HEK293 (cell line): ENCODE results near the gene SBK2.

ENCODE experiments used
- CTCF ChIA-PET: fragments of 350-600 bp; formaldehyde crosslinking; extraction: SDS; loops from one replicate; lab custom pipeline; 2021; ENCODE audit warnings: antibody characterized with exemption; lab: Yijun Ruan, JAX
- POLR2A ChIA-PET: fragments of 300-600 bp; formaldehyde crosslinking; extraction: SDS; loops from one replicate; lab custom pipeline; 2020; ENCODE audit warnings: antibody characterized with exemption, inconsistent platforms; lab: Yijun Ruan, JAX
- H3K27ac ChIP-seq: fragments of 200-500 bp; sonication (Bioruptor generic); 2 replicates; pipeline ENCODE4 v1.5.1; 2014; ENCODE audit warnings: low read depth, low read length, control low read depth, inconsistent platforms; ENCODE audit errors: extremely low read depth
- H3K36me3 ChIP-seq, 2 experiments: fragments of 200-500 bp in 1 of 2; sonication (Bioruptor generic) in 1 of 2; 1 replicate in 1 of 2; 2 replicates in 1 of 2; pipeline ENCODE4 v1.5.1; 2014 to 2017; ENCODE audit warnings: inconsistent platforms in 2 of 2, low read length in 2 of 2; ENCODE audit not compliant: control insufficient read depth in 2 of 2, insufficient read depth in 1 of 2
- H3K4me1 ChIP-seq: fragments of 200-500 bp; sonication (Bioruptor generic); 2 replicates; pipeline ENCODE4 v1.5.1; 2014; ENCODE audit warnings: mild to moderate bottlenecking, low read length, inconsistent platforms; ENCODE audit not compliant: control insufficient read depth, insufficient read depth
- H3K4me3 ChIP-seq: 2 replicates; pipeline ENCODE4 v1.5.1; 2011; ENCODE audit warnings: low read depth, mild to moderate bottlenecking, control low read depth, low read length, moderate library complexity
- H3K9me3 ChIP-seq: fragments of 200-500 bp; sonication (Bioruptor generic); 2 replicates; pipeline ENCODE4 v1.5.1; 2014; ENCODE audit warnings: low read depth, low read length, inconsistent platforms; ENCODE audit not compliant: control insufficient read depth, insufficient read depth
- ATF2 ChIP-seq: fragments of 450-650 bp; formaldehyde crosslinking; IDR thresholded peaks from 2 replicates; pipeline ENCODE4 v1.5.1; 2016; ENCODE audit warnings: missing biosample characterization, missing genetic modification characterization, low read depth
- BCL6B ChIP-seq: fragments of 450-650 bp; formaldehyde crosslinking; IDR thresholded peaks from 2 replicates; pipeline ENCODE4 v1.5.1; 2017; ENCODE audit warnings: missing biosample characterization, missing genetic modification characterization
- EGR2 ChIP-seq: fragments of 450-650 bp; formaldehyde crosslinking; IDR thresholded peaks from 2 replicates; pipeline ENCODE4 v1.5.1; 2016; ENCODE audit warnings: low read depth, missing biosample characterization, missing genetic modification characterization
- FEZF1 ChIP-seq: fragments of 450-650 bp; formaldehyde crosslinking; IDR thresholded peaks from 2 replicates; pipeline ENCODE4 v1.5.1; 2016; ENCODE audit warnings: missing biosample characterization, missing genetic modification characterization
- INSM2 ChIP-seq: fragments of 450-650 bp; formaldehyde crosslinking; IDR thresholded peaks from 2 replicates; pipeline ENCODE4 v1.5.1; 2016; ENCODE audit warnings: missing biosample characterization, missing genetic modification characterization
- SCRT2 ChIP-seq: fragments of 450-650 bp; formaldehyde crosslinking; IDR thresholded peaks from 2 replicates; pipeline ENCODE4 v1.5.1; 2016; ENCODE audit warnings: missing biosample characterization, missing genetic modification characterization
- YY1 ChIP-seq: fragments of 450-650 bp; formaldehyde crosslinking; IDR thresholded peaks from 2 replicates; pipeline ENCODE4 v1.5.1; 2018; ENCODE audit warnings: missing biosample characterization, missing genetic modification characterization
- ZBTB6 ChIP-seq: fragments of 450-650 bp; formaldehyde crosslinking; IDR thresholded peaks from 2 replicates; pipeline ENCODE4 v1.5.1; 2017; ENCODE audit warnings: missing biosample characterization, missing genetic modification characterization
- ZFHX2 ChIP-seq: fragments of 450-650 bp; formaldehyde crosslinking; conservative IDR thresholded peaks from 2 replicates; pipeline ENCODE4 v1.5.1; 2016; ENCODE audit warnings: missing biosample characterization, missing genetic modification characterization
- ZNF133 ChIP-seq: fragments of 450-650 bp; formaldehyde crosslinking; IDR thresholded peaks from 2 replicates; pipeline ENCODE4 v1.5.1; 2016; ENCODE audit warnings: missing biosample characterization, missing genetic modification characterization
- ZNF157 ChIP-seq: fragments of 450-650 bp; formaldehyde crosslinking; IDR thresholded peaks from 2 replicates; pipeline ENCODE4 v1.5.1; 2016; ENCODE audit warnings: missing biosample characterization, missing genetic modification characterization
- ZNF184 ChIP-seq: fragments of 450-650 bp; IDR thresholded peaks from 2 replicates; pipeline ENCODE4 v1.5.1; 2018; ENCODE audit warnings: missing biosample characterization, mild to moderate bottlenecking, missing genetic modification characterization
- ZNF302 ChIP-seq: fragments of 450-650 bp; formaldehyde crosslinking; IDR thresholded peaks from 2 replicates; pipeline ENCODE4 v1.5.1; 2016; ENCODE audit warnings: missing biosample characterization, missing genetic modification characterization, low read depth
- ZNF341 ChIP-seq: fragments of 450-650 bp; formaldehyde crosslinking; IDR thresholded peaks from 2 replicates; pipeline ENCODE4; 2016; ENCODE audit warnings: low read depth, missing biosample characterization, missing genetic modification characterization
- ZNF354C ChIP-seq: fragments of 450-650 bp; formaldehyde crosslinking; IDR thresholded peaks from 2 replicates; pipeline ENCODE4 v1.5.1; 2016; ENCODE audit warnings: missing biosample characterization, missing genetic modification characterization, low read depth, borderline replicate concordance
- ZNF37A ChIP-seq: fragments of 450-650 bp; IDR thresholded peaks from 2 replicates; pipeline ENCODE4 v1.5.1; 2018; ENCODE audit warnings: missing biosample characterization, missing genetic modification characterization
- ZNF394 ChIP-seq: fragments of 450-650 bp; formaldehyde crosslinking; IDR thresholded peaks from 2 replicates; pipeline ENCODE4 v1.5.1; 2016; ENCODE audit warnings: missing biosample characterization, missing genetic modification characterization, mild to moderate bottlenecking, moderate library complexity, borderline replicate concordance
- ZNF513 ChIP-seq: fragments of 450-650 bp; IDR thresholded peaks from 2 replicates; pipeline ENCODE4 v1.5.1; 2018; ENCODE audit warnings: missing biosample characterization, missing genetic modification characterization
- ZNF558 ChIP-seq: fragments of 450-650 bp; formaldehyde crosslinking; IDR thresholded peaks from 2 replicates; pipeline ENCODE4 v1.5.1; 2016; ENCODE audit warnings: missing biosample characterization, missing genetic modification characterization
- ZNF580 ChIP-seq: fragments of 450-650 bp; formaldehyde crosslinking; IDR thresholded peaks from 2 replicates; pipeline ENCODE4 v1.5.1; 2016; ENCODE audit warnings: missing biosample characterization, missing genetic modification characterization
- ZNF692 ChIP-seq: fragments of 450-650 bp; formaldehyde crosslinking; IDR thresholded peaks from 2 replicates; pipeline ENCODE4 v1.5.1; 2016; ENCODE audit warnings: missing biosample characterization, missing genetic modification characterization
- ZNF701 ChIP-seq: fragments of 450-650 bp; formaldehyde crosslinking; IDR thresholded peaks from 2 replicates; pipeline ENCODE4 v1.5.1; 2016; ENCODE audit warnings: missing biosample characterization, missing genetic modification characterization
- ZNF707 ChIP-seq: fragments of 450-650 bp; formaldehyde crosslinking; IDR thresholded peaks from 2 replicates; pipeline ENCODE4 v1.5.1; 2016; ENCODE audit warnings: missing biosample characterization, missing genetic modification characterization
- ZNF768 ChIP-seq: fragments of 450-650 bp; formaldehyde crosslinking; IDR thresholded peaks from 2 replicates; pipeline ENCODE4 v1.5.1; 2018; ENCODE audit warnings: missing biosample characterization, mild to moderate bottlenecking, missing genetic modification characterization

SBK2 gene

GRCh38 chr19:55536366-55536765, 567 bp downstream of the SBK2 start:
- no peaks in the 10 kb centered on the region for H3K36me3 ChIP-seq
- POLR2A ChIA-PET = no interaction called here
- no peaks in the 10 kb centered on the region for H3K9me3 ChIP-seq
- no peaks in the 10 kb centered on the region for H3K4me1 ChIP-seq
- H3K27ac ChIP-seq = no peak overlapping the region
- CTCF ChIA-PET = interaction anchor here (0.6 to 1.2 kb wide), 5 partner anchors 19 to 624 kb away, joined by 3 to 7 read pairs (median 3); partner anchors contain the start of gene ZNF865
- TF ChIP-seq ZNF580 (tag by site-specific recombination) = no peak
- TF ChIP-seq SCRT2 (tag by site-specific recombination) = no peak
- TF ChIP-seq ZBTB6 (tag by site-specific recombination) = no peak
- no peak for TF ChIP-seq ZNF354C
- peak; percentile 46 for TF ChIP-seq ZFHX2
- peak; percentile 55; the same call in 1 of the 2 replicates for TF ChIP-seq EGR2
- no peak for TF ChIP-seq INSM2
- no peak for TF ChIP-seq ZNF707 (tag by site-specific recombination)
- no peak for TF ChIP-seq ZNF37A (tag by site-specific recombination)
- H3K4me3 ChIP-seq = no peak overlapping the region

- POLR2A ChIA-PET = no interaction called here
- H3K4me3 ChIP-seq = no peak overlapping the region
- H3K9me3 ChIP-seq = no peaks in the 10 kb centered on the region
- no peaks in the 10 kb centered on the region for H3K36me3 ChIP-seq
- TF ChIP-seq ZNF701 (tag by site-specific recombination) = no peak
- no peak for TF ChIP-seq YY1 (tag by site-specific recombination)
- no peak for TF ChIP-seq ZNF513 (tag by site-specific recombination)
- no peak for TF ChIP-seq ATF2 (tag by site-specific recombination)
- no peak for TF ChIP-seq ZNF341 (tag by site-specific recombination)
- no peak for TF ChIP-seq ZNF302 (tag by site-specific recombination)
- no peak for TF ChIP-seq BCL6B (tag by site-specific recombination)
- no peak for TF ChIP-seq ZNF157 (tag by site-specific recombination)
- TF ChIP-seq ZNF394 (tag by site-specific recombination) = no peak
- TF ChIP-seq ZNF558 (tag by site-specific recombination) = no peak
- no peak for TF ChIP-seq ZNF707 (tag by site-specific recombination)
- no peak for TF ChIP-seq ZNF692 (tag by site-specific recombination)
- TF ChIP-seq ZNF768 (tag by site-specific recombination) = no peak
- TF ChIP-seq ZNF184 (tag by site-specific recombination) = no peak
- no peak for TF ChIP-seq ZNF133 (tag by site-specific recombination)
- no peak for TF ChIP-seq FEZF1 (tag by site-specific recombination)
- TF ChIP-seq, all 188 proteins: peak for 0
- CTCF ChIA-PET = interaction anchor here (0.6 to 1.6 kb wide), 5 partner anchors 18 to 623 kb away, joined by 3 to 8 read pairs (median 3); partner anchors contain the start of gene KMT5C
- H3K4me1 ChIP-seq = no peaks in the 10 kb centered on the region
- no peak overlapping the region for H3K27ac ChIP-seq
These were observed 975 bp downstream of the SBK2 start for GRCh38 chr19:55535965-55536350.
